ENCODE data around the gene HHAT.

Gene HHAT

GRCh38 chr1:210328746-210329503 is at the start of gene HHAT:
Gene HHAT (plus strand): TSS chr1:210328902. CDS start chr1:210348976, 20,074 bp downstream.
- DNase-seq (ENCODE audit: low read depth), result peak; percentile 53

DNA sequence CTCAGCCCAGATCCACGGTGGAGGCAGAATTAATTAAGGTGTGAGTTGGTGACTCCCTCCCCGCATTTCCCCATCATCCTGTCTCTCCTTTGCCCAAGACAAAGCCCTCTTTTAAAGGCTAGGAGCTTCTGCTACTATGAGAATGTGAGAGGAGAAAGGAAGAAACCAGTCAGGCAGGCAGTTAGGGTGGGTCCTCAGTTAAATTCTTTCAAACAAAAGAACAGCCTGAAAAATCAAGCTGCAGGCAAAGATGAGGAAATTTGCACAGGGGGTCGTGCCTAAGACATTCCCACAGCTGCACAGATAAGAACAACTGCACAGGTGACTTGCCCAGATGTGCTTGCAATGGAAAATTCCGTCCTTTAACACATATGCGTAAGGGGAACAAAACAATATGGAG is 48.5 kb upstream of the HHAT start:
- no peak for DNase-seq (ENCODE audit: low read depth)

GRCh38 chr1:210288116-210288515 is 40.6 kb upstream of the HHAT start:
- DNase-seq (ENCODE audit: low read depth), result no peak

GRCh38 chr1:210289248-210289647 is 39.5 kb upstream of the HHAT start:
- DNase-seq (ENCODE audit: low read depth), result no peak

GRCh38 chr1:210291081-210291764 is 37.5 kb upstream of the HHAT start:
- no peak for DNase-seq (ENCODE audit: low read depth)

- DNase-seq (ENCODE audit: low read depth), result no peak
Measured at GRCh38 chr1:210291786-210292230, 36.9 kb upstream of the HHAT start.

- DNase-seq (ENCODE audit: low read depth), result no peak
Measured at GRCh38 chr1:210292231-210292871, 36.4 kb upstream of the HHAT start.

DNA sequence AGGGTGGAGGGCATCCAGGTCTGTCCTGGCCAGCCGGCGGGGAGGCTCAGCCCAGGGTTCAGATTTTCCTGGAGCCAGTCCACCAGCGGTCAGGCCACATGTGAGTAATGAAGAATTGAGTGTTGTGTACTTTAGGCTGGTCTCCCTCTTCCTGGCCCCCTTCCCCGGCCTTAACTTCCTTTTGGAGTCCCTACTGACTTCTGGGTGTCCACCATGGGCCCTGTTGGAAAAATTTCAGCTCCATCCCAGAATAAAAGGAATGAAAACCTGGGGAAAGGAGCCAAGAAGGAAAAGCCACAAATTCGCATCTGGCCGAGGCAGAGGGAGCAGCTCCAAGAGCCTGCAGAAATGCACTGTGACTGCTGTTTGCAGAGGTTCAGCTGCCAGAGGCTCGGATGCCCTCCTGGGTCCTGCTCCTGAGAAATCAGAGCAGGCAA is 35.5 kb upstream of the HHAT start:
- no peak for DNase-seq (ENCODE audit: low read depth)

DNA sequence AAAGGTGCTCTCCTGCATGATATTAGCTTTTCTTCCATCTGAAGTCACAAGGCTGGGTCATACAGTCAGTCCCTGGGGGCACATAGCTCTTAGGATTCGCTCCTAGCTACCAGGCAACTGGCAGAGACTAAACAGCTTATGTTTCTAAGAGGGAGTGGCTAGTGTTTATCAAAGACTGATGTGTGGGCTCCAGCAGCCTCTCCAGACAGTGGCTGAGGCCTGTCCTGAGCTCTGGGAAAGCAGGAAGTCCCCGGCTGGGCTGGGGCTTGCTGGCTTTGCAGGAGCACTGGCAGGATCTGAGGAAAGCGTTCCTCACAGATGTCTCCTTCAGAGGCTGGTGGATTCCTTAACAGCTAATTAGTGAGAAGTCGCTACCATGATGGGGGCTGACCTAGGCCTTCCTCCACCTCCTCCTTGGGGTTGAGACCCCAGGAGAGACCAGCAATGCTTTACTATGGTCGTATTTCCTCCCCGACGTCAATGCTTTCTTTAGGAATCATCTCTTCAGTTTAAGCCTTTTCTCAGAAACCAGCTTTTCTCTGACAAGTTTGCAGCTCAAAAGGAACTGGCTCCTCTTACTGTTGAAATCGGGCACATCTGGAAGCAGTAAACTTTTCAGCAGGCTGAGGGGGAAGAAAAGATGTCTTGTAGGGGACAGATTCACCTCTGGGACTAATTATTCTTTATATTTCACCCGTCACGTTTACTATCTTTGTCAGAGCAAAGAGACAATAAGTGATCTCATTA is 33.5 kb upstream of the HHAT start:
- DNase-seq (ENCODE audit: low read depth), result no peak

DNA sequence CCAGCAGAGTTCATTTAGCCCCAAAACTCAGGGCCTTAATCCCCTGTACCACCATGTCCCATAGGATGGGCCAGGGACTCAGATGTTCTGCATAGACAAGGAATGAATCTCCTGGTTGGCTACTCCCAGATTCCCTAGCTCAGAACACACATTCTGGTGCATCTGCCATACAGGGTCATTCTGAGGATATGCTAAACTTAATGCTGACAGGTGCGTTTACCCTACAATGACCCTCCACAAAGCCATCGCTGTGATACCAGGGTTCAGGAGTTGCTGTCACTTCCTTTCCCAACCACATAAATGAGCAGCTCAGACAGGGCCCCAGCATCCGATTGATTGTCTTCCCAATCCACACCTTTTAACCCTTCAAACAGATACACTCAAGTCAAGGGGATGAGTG is 32.0 kb upstream of the HHAT start:
- no peak for DNase-seq (ENCODE audit: low read depth)

DNA sequence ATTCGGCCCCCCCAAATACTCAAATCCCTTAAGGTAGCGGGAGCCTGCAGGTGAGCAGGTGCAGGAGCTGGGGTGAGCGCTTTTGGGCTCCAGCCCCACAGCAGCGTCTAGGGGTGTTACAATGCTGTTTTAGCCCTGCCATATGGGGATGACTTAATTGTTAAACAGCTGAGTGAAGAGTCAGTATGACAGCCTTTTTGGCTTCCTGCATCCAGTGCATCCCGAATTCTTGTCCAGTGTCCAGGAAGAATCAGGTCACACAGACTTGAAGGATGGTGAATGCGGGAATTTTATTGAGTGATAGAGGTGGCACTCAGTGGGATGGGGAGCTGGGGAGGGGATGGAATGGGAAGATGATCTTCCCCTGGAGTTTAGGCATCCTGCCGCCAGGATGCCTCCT is 30.4 kb upstream of the HHAT start:
- no peak for DNase-seq (ENCODE audit: low read depth)

- no peak for DNase-seq (ENCODE audit: low read depth)
Measured at GRCh38 chr1:210298936-210299335, 29.8 kb upstream of the HHAT start.

DNA sequence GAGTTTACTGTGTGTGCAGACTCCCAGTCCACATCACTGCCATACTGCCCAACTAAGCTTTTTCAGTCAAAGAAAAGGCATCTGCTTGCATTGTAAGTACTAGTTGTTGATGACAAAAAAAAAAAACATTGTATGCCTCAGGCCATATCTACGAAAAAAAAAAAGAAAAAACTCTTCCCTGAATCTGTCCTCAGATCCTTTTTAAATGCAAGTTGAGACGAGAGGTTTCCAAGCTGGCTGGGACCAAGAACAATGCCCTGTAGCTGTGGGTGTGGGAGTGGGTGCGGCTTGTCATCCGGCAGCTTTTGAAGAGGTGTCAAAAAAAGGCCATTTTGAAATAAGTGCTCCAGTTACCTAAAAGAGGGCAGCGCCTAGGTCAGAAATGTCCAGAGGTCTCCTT is 29.2 kb upstream of the HHAT start:
- no peak for DNase-seq (ENCODE audit: low read depth)

GRCh38 chr1:210300923-210301614 is 27.6 kb upstream of the HHAT start:
- DNase-seq (ENCODE audit: low read depth), result no peak

DNA sequence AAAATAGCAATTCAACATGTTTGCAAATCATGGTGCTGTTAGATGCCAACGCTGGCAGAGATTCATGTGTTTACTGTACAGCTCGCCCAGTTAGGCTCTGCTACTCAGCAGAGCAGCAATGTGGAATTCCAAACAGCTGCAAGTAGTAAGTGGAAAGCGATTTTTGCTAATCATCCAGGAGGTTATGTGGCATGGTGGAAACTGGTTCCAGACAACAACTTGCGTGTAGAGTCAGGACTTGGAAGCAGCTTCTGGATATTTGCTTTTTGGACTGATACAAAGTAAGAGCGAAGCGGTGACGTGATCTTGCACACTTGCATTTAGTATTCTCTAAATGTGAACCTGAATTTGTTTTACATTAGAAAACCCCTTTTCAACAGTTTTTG is 27.1 kb upstream of the HHAT start:
- no peak for DNase-seq (ENCODE audit: low read depth)

GRCh38 chr1:210302501-210302900 is 26.2 kb upstream of the HHAT start:
- DNase-seq (ENCODE audit: low read depth), result no peak

DNA sequence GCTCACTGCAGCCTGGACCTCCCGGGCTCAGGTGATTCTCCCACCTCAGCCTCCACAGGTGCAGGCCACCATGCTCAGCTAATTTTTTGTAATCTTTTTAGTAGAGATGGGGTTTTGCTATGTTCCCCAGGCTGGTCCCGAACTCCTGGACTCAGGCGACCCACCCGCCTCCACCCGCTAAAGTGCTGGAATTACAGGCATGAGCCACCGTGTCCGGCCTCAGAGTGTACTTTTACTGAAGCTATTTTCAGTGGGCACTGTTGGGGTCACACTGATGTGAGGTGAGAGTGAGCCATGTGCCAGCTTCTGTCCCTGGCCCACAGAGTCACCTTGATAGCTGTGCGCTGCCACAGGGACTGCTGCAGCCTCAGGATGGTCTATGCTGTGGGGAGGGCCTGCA is 25.3 kb upstream of the HHAT start:
- no peak for DNase-seq (ENCODE audit: low read depth)

DNA sequence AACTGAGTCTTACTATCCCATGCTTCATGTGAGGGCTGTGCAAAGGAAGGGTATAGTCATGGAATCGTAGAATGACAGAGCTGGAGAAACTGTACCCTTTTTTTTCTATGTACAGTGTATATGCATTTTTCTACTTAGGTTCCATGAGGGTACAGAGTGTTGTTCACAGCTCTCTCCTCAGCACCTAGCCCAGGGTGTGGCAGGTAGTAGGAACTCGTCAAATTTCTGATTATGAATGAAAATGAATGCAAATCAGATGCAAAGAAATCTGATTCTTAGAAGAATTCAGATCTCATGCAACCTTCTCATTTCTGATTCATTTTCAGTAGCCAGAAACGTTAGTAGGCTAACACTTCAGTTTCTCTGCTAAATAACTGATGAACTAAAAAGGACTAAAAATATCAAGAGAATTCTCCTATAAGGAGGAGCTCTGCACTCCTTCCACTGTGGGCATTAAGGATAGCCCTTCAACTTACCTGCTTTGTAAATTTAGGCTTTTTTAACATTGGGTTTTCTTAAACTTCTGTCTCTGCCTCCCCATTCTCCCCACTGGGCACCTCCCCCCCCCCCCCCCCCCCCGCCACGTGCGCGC is 18.0 kb upstream of the HHAT start:
- no peak for DNase-seq (ENCODE audit: low read depth)

- no peak for DNase-seq (ENCODE audit: low read depth)
Measured at GRCh38 chr1:210311726-210312493, 16.8 kb upstream of the HHAT start.

- no peak for DNase-seq (ENCODE audit: low read depth)
Measured at GRCh38 chr1:210313046-210313595, 15.6 kb upstream of the HHAT start.

Measured in T-helper 22 cell (primary cell).